GM12878 (cell line): ENCODE results near the gene NDUFA12. TPM values are rescaled to one million over a fixed set of nuclear protein-coding genes. Genes with fewer than 3 reads are reported as not detected.

Experiments
- ATAC-seq: fragments of 200-7000 bp; cut with Tn5 transposase; 3 replicates; pipeline ENCODE4 v1.9.1; 2020; ENCODE audit warnings: mild to moderate bottlenecking, moderate library complexity
- BruUV-seq: library from RNA; stranded (reverse); fragments of 400-500 nt; replicated peaks from 2 replicates; lab custom pipeline; 2021; lab: Mats Ljungman, UMichigan
- CTCF ChIA-PET: fragments of 300-600 bp; sonication (Branson Sonifier 250); formaldehyde crosslinking; extraction: SDS; loops from one replicate; lab custom pipeline; 2021; ENCODE audit warnings: inconsistent platforms; lab: Yijun Ruan, JAX
- POLR2A ChIA-PET: fragments of 350-600 bp; formaldehyde crosslinking; extraction: SDS; loops from one replicate; lab custom pipeline; 2021; ENCODE audit warnings: inconsistent platforms; lab: Charles Lee
- RAD21 ChIA-PET: fragments of 300-600 bp; sonication (Branson Sonifier 250); formaldehyde crosslinking; loops from one replicate; lab custom pipeline; 2023; ENCODE audit warnings: antibody characterized with exemption; ENCODE audit not compliant: unreplicated experiment; lab: Charles Lee
- SMC1A ChIA-PET: fragments of 300-600 bp; sonication (Branson Sonifier 250); formaldehyde crosslinking; loops from one replicate; lab custom pipeline; 2023; ENCODE audit not compliant: unreplicated experiment, uncharacterized antibody; lab: Charles Lee
- DNase-seq: peaks from one replicate; pipeline ENCODE4 v3.0.0-alpha.2; 2011; ENCODE audit warnings: low read depth, low spot score
- FAIRE-seq: peaks from 3 replicates; lab custom pipeline; 2011; peaks lifted over from hg19 to GRCh38; lab: Jason Lieb, UNC
- H2AFZ ChIP-seq: 2 replicates; pipeline ENCODE4 v1.6.0; 2011; ENCODE audit warnings: low read depth, low read length, control low read depth; ENCODE audit not compliant: control insufficient read depth
- H3K27ac ChIP-seq: 2 replicates; pipeline ENCODE4 v1.5.1; 2011; ENCODE audit warnings: control low read depth; ENCODE audit not compliant: control insufficient read depth, insufficient read depth
- H3K27me3 ChIP-seq, 2 experiments: replicated peaks in 1 of 2; 2 replicates each; pipeline versions ENCODE4 v1.6.0 to v1.6.1; 2011; ENCODE audit warnings: low read length in 1 of 2; ENCODE audit not compliant: control insufficient read depth in 2 of 2, insufficient read depth in 2 of 2
- H3K36me3 ChIP-seq, 2 experiments: 2 replicates each; pipeline ENCODE4 v1.5.1; 2011; ENCODE audit warnings: low read length in 1 of 2; ENCODE audit not compliant: control insufficient read depth in 2 of 2, insufficient read depth in 2 of 2
- H3K4me1 ChIP-seq: 2 replicates; pipeline ENCODE4 v1.6.1; 2011; ENCODE audit warnings: mild to moderate bottlenecking, low read length, moderate library complexity, mixed read lengths; ENCODE audit not compliant: control insufficient read depth, insufficient read depth
- H3K4me2 ChIP-seq: 2 replicates; pipeline ENCODE4 v1.6.0; 2011; ENCODE audit warnings: control low read depth; ENCODE audit not compliant: control insufficient read depth, insufficient read depth
- H3K4me3 ChIP-seq: fragments of 200-600 bp; sonication (generic); 2 replicates; pipeline ENCODE4 v1.5.1; 2016
- H3K79me2 ChIP-seq: 2 replicates; pipeline ENCODE4 v1.6.0; 2011; ENCODE audit warnings: low read length; ENCODE audit not compliant: control insufficient read depth, insufficient read depth
- H3K9ac ChIP-seq: 2 replicates; pipeline ENCODE4 v1.8.0; 2011; ENCODE audit warnings: low read length, control low read depth, mixed read lengths; ENCODE audit not compliant: control insufficient read depth, insufficient read depth
- H3K9me3 ChIP-seq: replicated peaks from 3 replicates; pipeline ENCODE4 v1.5.1; 2011; ENCODE audit warnings: mild to moderate bottlenecking, low read length; ENCODE audit not compliant: control insufficient read depth, insufficient read depth
- H4K20me1 ChIP-seq: 2 replicates; pipeline ENCODE4 v1.6.0; 2011; ENCODE audit not compliant: control insufficient read depth, insufficient read depth
- NFXL1 ChIP-seq: fragments of 450-650 bp; IDR thresholded peaks from 2 replicates; pipeline ENCODE4 v1.6.1; 2017; ENCODE audit warnings: antibody characterized with exemption, mild to moderate bottlenecking, borderline replicate concordance
- POLR2A ChIP-seq: IDR thresholded peaks from 2 replicates; pipeline ENCODE4 v1.6.1; 2011; ENCODE audit warnings: low read depth, mild to moderate bottlenecking, low read length
- TCF3 ChIP-seq: IDR thresholded peaks from 2 replicates; pipeline ENCODE4 v1.6.1; 2012; ENCODE audit warnings: low read depth, mild to moderate bottlenecking, low read length, borderline replicate concordance; ENCODE audit not compliant: insufficient read depth
- ZNF24 ChIP-seq: fragments of 450-650 bp; IDR thresholded peaks from 2 replicates; pipeline ENCODE4 v1.6.1; 2017; ENCODE audit warnings: antibody characterized with exemption, mild to moderate bottlenecking
- WGBS: methylation state at CpG from one replicate; pipeline ENCODE4 v1.1.6; 2016; ENCODE audit warnings: low lambda C conversion rate; ENCODE audit not compliant: insufficient replicate concordance, insufficient coverage; ENCODE audit errors: missing lambda C conversion rate; 5-methylcytosine and 5-hydroxymethylcytosine counted together
- in situ Hi-C: fragments of 300-500 bp; cut with MboI; formaldehyde crosslinking; loops from 9 replicates; pipeline ENCODE4 v1.14.3; 2018; ENCODE audit warnings: mixed read lengths
- intact Hi-C: fragments of 100-400 bp; cut with micrococcal nuclease; formaldehyde crosslinking; loops from one replicate; pipeline ENCODE4 v1.14.2; 2022; ENCODE audit not compliant: unreplicated experiment
- polyA plus RNA-seq, 11 experiments: library from polyadenylated mRNA; depleted of rRNA in 4 of 11; unstranded in 6 of 11; stranded (reverse) in 5 of 11; fragments of >200 nt; fragmentation: Nextera tagmentation in 4 of 11; fragmentation: Illumina TruSeq in 1 of 11; extraction: Ambion mirVana in 4 of 11; extraction: Trizol in 1 of 11; gene quantifications; 1 replicate in 1 of 11; 2 replicates in 10 of 11; pipeline versions ENCODE4 v1.2.1 to v1.2.3, GENCODE V29; 2011 to 2016; ENCODE audit warnings: inconsistent platforms in 2 of 11, missing spikeins in 2 of 11, low read depth in 1 of 11
- total RNA-seq, 4 experiments: library from RNA; depleted of rRNA in 3 of 4; stranded (reverse); fragments of >200 nt in 3 of 4; fragmentation: Illumina TruSeq in 1 of 4; extraction: Trizol in 1 of 4; gene quantifications; 2 replicates each; pipeline versions ENCODE4 v1.2.1 to v1.2.3, GENCODE V29; 2013 to 2021
- TF ChIP-seq, protein P1 (sequence below): fragments of 450-650 bp; IDR thresholded peaks from 2 replicates; pipeline ENCODE4 v1.6.1; 2017; ENCODE audit warnings: mild to moderate bottlenecking, moderate library complexity

NDUFA12 gene
- total and polyA plus RNA-seq, 10 of the 15 experiments (the other 5 are each of a cell fraction or from before 2014, with no cell fraction given), result 141 to 1,021 (median 295) TPM

DNA sequence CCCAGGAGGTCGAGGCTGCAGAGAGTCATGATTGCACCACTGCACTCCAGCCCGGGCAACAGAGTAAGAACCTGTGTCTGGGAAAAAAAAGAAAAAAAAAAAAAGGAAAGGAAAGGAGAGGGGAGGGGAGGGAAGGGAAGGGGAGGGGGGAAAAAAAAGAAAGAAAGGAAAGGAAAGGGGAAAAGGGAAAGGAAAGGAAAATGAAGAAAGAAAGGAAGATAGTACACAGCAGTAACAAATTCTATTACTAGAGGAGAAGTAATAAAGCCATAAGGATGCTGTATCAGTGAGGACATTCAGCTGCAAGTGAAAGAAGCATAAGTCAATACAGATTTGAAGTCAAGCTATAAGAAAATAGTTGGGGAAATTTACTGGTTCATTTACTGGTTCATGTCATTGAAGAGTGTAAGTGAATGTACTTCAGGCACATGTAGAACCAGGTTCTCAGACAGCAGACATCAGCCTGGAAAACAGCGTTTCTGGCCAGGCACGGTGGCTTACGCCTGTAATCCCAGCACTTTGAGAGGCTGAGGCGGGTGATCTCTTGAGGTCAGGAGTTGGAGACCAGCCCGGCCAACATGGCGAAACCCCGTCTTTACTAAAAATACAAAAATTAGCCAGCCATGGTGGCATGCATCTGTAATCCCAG, 37.4 kb downstream of the NDUFA12 start:
- H2AFZ ChIP-seq, result no peak overlapping the region
- no TSS peak for BruUV-seq
- no peaks in the 10 kb centered on the region for H3K79me2 ChIP-seq
- no peak for DNase-seq
- H3K27me3 ChIP-seq, result no peaks in the 10 kb centered on the region
- TF ChIP-seq NFXL1, result no peak
- TF ChIP-seq ZNF24, result no peak
- TF ChIP-seq TCF3, result no peak
- TF ChIP-seq, protein P1, sequence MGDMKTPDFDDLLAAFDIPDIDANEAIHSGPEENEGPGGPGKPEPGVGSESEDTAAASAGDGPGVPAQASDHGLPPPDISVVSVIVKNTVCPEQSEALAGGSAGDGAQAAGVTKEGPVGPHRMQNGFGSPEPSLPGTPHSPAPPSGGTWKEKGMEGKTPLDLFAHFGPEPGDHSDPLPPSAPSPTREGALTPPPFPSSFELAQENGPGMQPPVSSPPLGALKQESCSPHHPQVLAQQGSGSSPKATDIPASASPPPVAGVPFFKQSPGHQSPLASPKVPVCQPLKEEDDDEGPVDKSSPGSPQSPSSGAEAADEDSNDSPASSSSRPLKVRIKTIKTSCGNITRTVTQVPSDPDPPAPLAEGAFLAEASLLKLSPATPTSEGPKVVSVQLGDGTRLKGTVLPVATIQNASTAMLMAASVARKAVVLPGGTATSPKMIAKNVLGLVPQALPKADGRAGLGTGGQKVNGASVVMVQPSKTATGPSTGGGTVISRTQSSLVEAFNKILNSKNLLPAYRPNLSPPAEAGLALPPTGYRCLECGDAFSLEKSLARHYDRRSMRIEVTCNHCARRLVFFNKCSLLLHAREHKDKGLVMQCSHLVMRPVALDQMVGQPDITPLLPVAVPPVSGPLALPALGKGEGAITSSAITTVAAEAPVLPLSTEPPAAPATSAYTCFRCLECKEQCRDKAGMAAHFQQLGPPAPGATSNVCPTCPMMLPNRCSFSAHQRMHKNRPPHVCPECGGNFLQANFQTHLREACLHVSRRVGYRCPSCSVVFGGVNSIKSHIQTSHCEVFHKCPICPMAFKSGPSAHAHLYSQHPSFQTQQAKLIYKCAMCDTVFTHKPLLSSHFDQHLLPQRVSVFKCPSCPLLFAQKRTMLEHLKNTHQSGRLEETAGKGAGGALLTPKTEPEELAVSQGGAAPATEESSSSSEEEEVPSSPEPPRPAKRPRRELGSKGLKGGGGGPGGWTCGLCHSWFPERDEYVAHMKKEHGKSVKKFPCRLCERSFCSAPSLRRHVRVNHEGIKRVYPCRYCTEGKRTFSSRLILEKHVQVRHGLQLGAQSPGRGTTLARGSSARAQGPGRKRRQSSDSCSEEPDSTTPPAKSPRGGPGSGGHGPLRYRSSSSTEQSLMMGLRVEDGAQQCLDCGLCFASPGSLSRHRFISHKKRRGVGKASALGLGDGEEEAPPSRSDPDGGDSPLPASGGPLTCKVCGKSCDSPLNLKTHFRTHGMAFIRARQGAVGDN, result no peak
- no peak for TF ChIP-seq POLR2A
- H3K9me3 ChIP-seq, result no peaks in the 10 kb centered on the region
- no peak overlapping the region for H3K4me3 ChIP-seq
- ATAC-seq, result no peak
- H4K20me1 ChIP-seq, result no peaks in the 10 kb centered on the region
- H3K4me2 ChIP-seq, result no peak overlapping the region
- no peak for FAIRE-seq
- intact Hi-C loops, result no loop called here
- ChIA-PET SMC1A (interaction anchor here (0.6 kb wide), 1 partner anchor 38 kb away, joined by 3 read pairs; no protein-coding TSS in a partner anchor), POLR2A (no interaction called here), CTCF (no interaction called here), RAD21 (no interaction called here)
- H3K9ac ChIP-seq, result no peak overlapping the region
- no peak overlapping the region for H3K27ac ChIP-seq
- 87% methylated on average over 9 of the region's 9 CpGs for WGBS
- peaks cover 4% of the 10 kb centered on the region; the same call in 1 of the 2 replicates for H3K4me1 ChIP-seq
- peaks cover 1 to 5% of the 10 kb centered on the region in 2 experiments; a peak in 3 of 4 replicates for H3K36me3 ChIP-seq
- in situ Hi-C loops, result no loop called here
